K562 (cell line): Measurements from ENCODE around the gene RGS6. TPM values are rescaled to one million over a fixed set of nuclear protein-coding genes. Genes with fewer than 3 reads are reported as not detected.

Source experiments
- ATAC-seq: fragments of 200-7000 bp; cut with Tn5 transposase; 3 replicates; pipeline ENCODE4 v1.9.1; 2020; ENCODE audit warnings: moderate library complexity
- BruUV-seq: library from RNA; stranded (reverse); fragments of 400-500 nt; replicated peaks from 2 replicates; lab custom pipeline; 2021; lab: Mats Ljungman, UMichigan
- CTCF ChIA-PET: fragments of 300-600 bp; formaldehyde crosslinking; extraction: SDS; loops from one replicate; lab custom pipeline; 2021; ENCODE audit warnings: low intra/inter-chr PET ratio; lab: Yijun Ruan, JAX
- POLR2A ChIA-PET: fragments of 300-600, 350-650 bp; sonication (Branson Sonifier 250); formaldehyde crosslinking; extraction: SDS; loops from one replicate; lab custom pipeline; 2021; ENCODE audit warnings: antibody characterized with exemption, inconsistent platforms; lab: Yijun Ruan, JAX
- DNase-seq, 4 experiments: peaks; one replicate each; pipeline versions ENCODE4 v3.0.0 to v3.0.0-alpha.2; 2011 to 2018; ENCODE audit warnings: low spot score in 3 of 4, mixed read lengths in 3 of 4; ENCODE audit errors: extremely low read depth in 1 of 4
- FAIRE-seq: peaks from 2 replicates; lab custom pipeline; 2011; peaks lifted over from hg19 to GRCh38; lab: Jason Lieb, UNC
- H2AFZ ChIP-seq: 2 replicates; pipeline ENCODE4 v1.6.0; 2011; ENCODE audit warnings: low read depth, low read length, control low read depth, inconsistent platforms
- H3K27ac ChIP-seq: fragments of 200-600 bp; 3 replicates; pipeline ENCODE4 v1.8.0; 2011; ENCODE audit warnings: low read depth, mild to moderate bottlenecking, control low read depth, inconsistent platforms, low read length, moderate library complexity, mixed read lengths; ENCODE audit errors: extremely low read depth
- H3K27me3 ChIP-seq, 2 experiments: fragments of 300-600 bp in 1 of 2; 2 replicates in 1 of 2; 3 replicates in 1 of 2; pipeline versions ENCODE4 v1.6.0 to v1.8.0; 2011; ENCODE audit warnings: inconsistent platforms in 2 of 2, low read length in 2 of 2, mild to moderate bottlenecking in 1 of 2, mixed read lengths in 1 of 2, moderate library complexity in 1 of 2; ENCODE audit not compliant: control insufficient read depth in 2 of 2, insufficient read depth in 2 of 2
- H3K36me3 ChIP-seq: fragments of 300-600 bp; 3 replicates; pipeline ENCODE4 v1.8.0; 2011; ENCODE audit warnings: mild to moderate bottlenecking, low read length, inconsistent platforms; ENCODE audit not compliant: control insufficient read depth, insufficient read depth
- H3K4me1 ChIP-seq, 2 experiments: fragments of 200-600 bp in 1 of 2; replicated peaks in 1 of 2; 2 replicates in 1 of 2; 3 replicates in 1 of 2; pipeline versions ENCODE4 v1.5.1 to v1.8.0; 2011; ENCODE audit warnings: inconsistent platforms in 2 of 2, low read length in 2 of 2, mild to moderate bottlenecking in 1 of 2, mixed read lengths in 1 of 2, moderate library complexity in 1 of 2; ENCODE audit not compliant: control insufficient read depth in 2 of 2, insufficient read depth in 2 of 2
- H3K4me2 ChIP-seq: 2 replicates; pipeline ENCODE4 v1.6.1; 2011; ENCODE audit warnings: low read length, control low read depth, inconsistent platforms, mixed read lengths; ENCODE audit not compliant: insufficient read depth
- H3K4me3 ChIP-seq: fragments of 200-600 bp; sonication (generic), shearing (Covaris generic); 2 replicates; pipeline ENCODE4 v1.5.1; 2016; ENCODE audit warnings: control low read depth, inconsistent platforms
- H3K79me2 ChIP-seq: fragments of 200-600 bp; 3 replicates; pipeline ENCODE4 v1.8.0; 2011; ENCODE audit warnings: low read length, inconsistent platforms; ENCODE audit not compliant: control insufficient read depth, insufficient read depth
- H3K9ac ChIP-seq, 2 experiments: 2 replicates each; pipeline versions ENCODE4 v1.6.0 to v1.6.1; 2011; ENCODE audit warnings: low read depth in 2 of 2, low read length in 2 of 2, control low read depth in 1 of 2, inconsistent platforms in 1 of 2, mild to moderate bottlenecking in 1 of 2, mixed read lengths in 1 of 2; ENCODE audit not compliant: insufficient read depth in 1 of 2
- H3K9me1 ChIP-seq: one replicate; pipeline ENCODE4 v1.6.0; 2011; ENCODE audit warnings: inconsistent platforms, mild to moderate bottlenecking, low read length, moderate library complexity; ENCODE audit not compliant: control insufficient read depth, insufficient read depth
- H3K9me3 ChIP-seq: replicated peaks from 2 replicates; pipeline ENCODE4 v1.5.1; 2011; ENCODE audit warnings: low read depth, low read length, inconsistent platforms; ENCODE audit not compliant: control insufficient read depth, insufficient read depth
- H4K20me1 ChIP-seq: replicated peaks from 2 replicates; pipeline ENCODE4 v1.6.1; 2011; ENCODE audit warnings: low read length, inconsistent platforms, mixed read lengths; ENCODE audit not compliant: control insufficient read depth, insufficient read depth
- BACH1 ChIP-seq: fragments of 200-800 bp; sonication (Bioruptor generic); IDR thresholded peaks from 2 replicates; pipeline ENCODE4 v1.6.1; 2016; ENCODE audit warnings: missing genetic modification characterization, missing compliant biosample characterization
- CEBPB ChIP-seq: fragments of 450-650 bp; IDR thresholded peaks from 2 replicates; pipeline ENCODE4 v1.6.1; 2016; ENCODE audit warnings: missing genetic modification characterization, missing compliant biosample characterization
- CREB1 ChIP-seq, 2 experiments: sonication (generic) in 1 of 2; formaldehyde crosslinking in 1 of 2; IDR thresholded peaks; 2 replicates each; pipeline versions ENCODE4 v1.6.1 to v1.8.0; 2012 to 2022; ENCODE audit warnings: inconsistent platforms in 1 of 2, mild to moderate bottlenecking in 1 of 2, missing genetic modification reagents in 1 of 2, moderate library complexity in 1 of 2
- FOXJ2 ChIP-seq: fragments of 200-800 bp; sonication (Bioruptor generic); IDR thresholded peaks from 2 replicates; pipeline ENCODE4 v1.6.1; 2016; ENCODE audit warnings: missing genetic modification characterization, missing compliant biosample characterization
- GTF2E2 ChIP-seq: fragments of 200-800 bp; sonication (Bioruptor generic); IDR thresholded peaks from 2 replicates; pipeline ENCODE4 v1.6.1; 2016; ENCODE audit warnings: missing genetic modification characterization, missing compliant biosample characterization
- NCOR1 ChIP-seq: fragments of 450-650 bp; IDR thresholded peaks from 2 replicates; pipeline ENCODE4 v1.6.1; 2016; ENCODE audit warnings: mild to moderate bottlenecking, moderate library complexity
- RBM14 ChIP-seq: fragments of 200-400 bp; formaldehyde crosslinking; IDR thresholded peaks from 2 replicates; pipeline ENCODE4 v1.6.1; 2018; ENCODE audit warnings: low read depth, mild to moderate bottlenecking, low read length, moderate library complexity, borderline replicate concordance; ENCODE audit not compliant: insufficient read depth
- SAFB ChIP-seq: fragments of 200-400 bp; formaldehyde crosslinking; IDR thresholded peaks from 2 replicates; pipeline ENCODE4 v1.6.1; 2017; ENCODE audit warnings: low read depth, low read length, borderline replicate concordance
- SIX5 ChIP-seq, 2 experiments: IDR thresholded peaks; 2 replicates each; pipeline ENCODE4 v1.6.1; 2011; ENCODE audit warnings: low read length in 2 of 2, borderline replicate concordance in 1 of 2, low read depth in 1 of 2, mild to moderate bottlenecking in 1 of 2, moderate library complexity in 1 of 2; ENCODE audit not compliant: insufficient read depth in 1 of 2
- ZC3H11A ChIP-seq: IDR thresholded peaks from 2 replicates; pipeline ENCODE4 v1.6.1; 2012; ENCODE audit warnings: low read depth, low read length, improper control_type of control experiment
- ZNF561 ChIP-seq: fragments of 450-650 bp; formaldehyde crosslinking; conservative IDR thresholded peaks from 2 replicates; pipeline ENCODE4 v1.4.0; 2020; ENCODE audit warnings: mild to moderate bottlenecking, moderate library complexity
- WGBS: fragments of 100-300 bp; shearing (Covaris generic); methylation state at CpG from one replicate; pipeline ENCODE4 v1.1.6; 2016; ENCODE audit warnings: low coverage, mixed read lengths; ENCODE audit not compliant: insufficient coverage; ENCODE audit errors: missing lambda C conversion rate; 5-methylcytosine and 5-hydroxymethylcytosine counted together
- in situ Hi-C: fragments of 300-500 bp; cut with MboI; formaldehyde crosslinking; loops from 4 replicates; pipeline ENCODE4 v1.15.0; 2018; ENCODE audit warnings: inconsistent platforms, mixed read lengths
- intact Hi-C: fragments of 100-400 bp; cut with micrococcal nuclease; formaldehyde crosslinking; loops from 2 replicates; pipeline ENCODE4 v1.14.2; 2022
- polyA plus RNA-seq, 8 experiments: library from polyadenylated mRNA; depleted of rRNA in 4 of 8; stranded (reverse) in 5 of 8; unstranded in 3 of 8; fragments of >200 nt; fragmentation: Nextera tagmentation in 2 of 8; fragmentation: Illumina TruSeq in 1 of 8; extraction: Ambion mirVana in 2 of 8; extraction: Trizol in 1 of 8; gene quantifications; 2 replicates each; pipeline versions ENCODE4 v1.2.1 to v1.2.3, GENCODE V29; 2011 to 2014; ENCODE audit warnings: inconsistent platforms in 1 of 8, missing spikeins in 1 of 8
- total RNA-seq, 7 experiments: library from RNA; depleted of rRNA in 6 of 7; stranded (reverse); fragments of >200 nt in 6 of 7; fragmentation: Illumina TruSeq in 2 of 7; extraction: Trizol in 2 of 7; gene quantifications; 2 replicates each; pipeline versions ENCODE4 v1.2.1 to v1.2.3, GENCODE V29; 2011 to 2021; ENCODE audit warnings: low replicate concordance in 1 of 7
- TF ChIP-seq, protein P1 (sequence below): fragments of 250-450 bp; sonication (Bioruptor Pico); IDR thresholded peaks from 2 replicates; pipeline ENCODE4 v1.4.0; 2020; ENCODE audit warnings: mild to moderate bottlenecking, moderate library complexity, borderline replicate concordance
- TF ChIP-seq, protein P2 (sequence below): sonication (generic); formaldehyde crosslinking; IDR thresholded peaks from 2 replicates; pipeline ENCODE4 v1.8.1; 2022; ENCODE audit warnings: missing genetic modification reagents
- TF ChIP-seq, protein P3 (sequence below): fragments of 250-450 bp; sonication (Bioruptor Pico); IDR thresholded peaks from 2 replicates; pipeline ENCODE4 v1.8.0; 2022; ENCODE audit warnings: inconsistent platforms

Gene RGS6
- total and polyA plus RNA-seq, 9 of the 15 experiments (the other 6 are each of a cell fraction or from before 2014, with no cell fraction given): not detected

GRCh38 chr14:71923513-71923912 is 8.7 kb upstream of the RGS6 start:
- WGBS: 0% methylated on average over 4 of the region's 4 CpGs

More at GRCh38 chr14:71923513-71923912, 8.7 kb upstream of the RGS6 start:
- H3K27me3 ChIP-seq: no peaks in the 10 kb centered on the region
- DNase-seq (no peak), ATAC-seq (no peak), FAIRE-seq (no peak)
- BruUV-seq: no TSS peak
- no peak overlapping the region for H3K4me2 ChIP-seq
- CTCF ChIA-PET: no interaction called here
- H3K9me3 ChIP-seq: no peaks in the 10 kb centered on the region; the same call in 1 of the 2 replicates
- no peaks in the 10 kb centered on the region for H3K4me1 ChIP-seq
- no peaks in the 10 kb centered on the region for H4K20me1 ChIP-seq
- TF ChIP-seq SAFB (no peak), ZC3H11A (no peak), NCOR1 (no peak), CEBPB (tag) (no peak), CREB1 (IDR thresholded peaks at IDR 0.05) (no peak), CREB1 (CRISPR knock-in tag; IDR thresholded peaks at IDR 0.05) (no peak), SIX5 (IDR thresholded peaks at IDR 0.05; ENCODE audit: borderline replicate concordance in 1 of 2, insufficient read depth in 1 of 2, low read depth in 1 of 2, low read length in 2 of 2) (no peak), GTF2E2 (tag) (no peak), BACH1 (tag) (no peak), FOXJ2 (tag) (no peak), RBM14 (no peak), ZNF561 (no peak)
- TF ChIP-seq, protein P1, sequence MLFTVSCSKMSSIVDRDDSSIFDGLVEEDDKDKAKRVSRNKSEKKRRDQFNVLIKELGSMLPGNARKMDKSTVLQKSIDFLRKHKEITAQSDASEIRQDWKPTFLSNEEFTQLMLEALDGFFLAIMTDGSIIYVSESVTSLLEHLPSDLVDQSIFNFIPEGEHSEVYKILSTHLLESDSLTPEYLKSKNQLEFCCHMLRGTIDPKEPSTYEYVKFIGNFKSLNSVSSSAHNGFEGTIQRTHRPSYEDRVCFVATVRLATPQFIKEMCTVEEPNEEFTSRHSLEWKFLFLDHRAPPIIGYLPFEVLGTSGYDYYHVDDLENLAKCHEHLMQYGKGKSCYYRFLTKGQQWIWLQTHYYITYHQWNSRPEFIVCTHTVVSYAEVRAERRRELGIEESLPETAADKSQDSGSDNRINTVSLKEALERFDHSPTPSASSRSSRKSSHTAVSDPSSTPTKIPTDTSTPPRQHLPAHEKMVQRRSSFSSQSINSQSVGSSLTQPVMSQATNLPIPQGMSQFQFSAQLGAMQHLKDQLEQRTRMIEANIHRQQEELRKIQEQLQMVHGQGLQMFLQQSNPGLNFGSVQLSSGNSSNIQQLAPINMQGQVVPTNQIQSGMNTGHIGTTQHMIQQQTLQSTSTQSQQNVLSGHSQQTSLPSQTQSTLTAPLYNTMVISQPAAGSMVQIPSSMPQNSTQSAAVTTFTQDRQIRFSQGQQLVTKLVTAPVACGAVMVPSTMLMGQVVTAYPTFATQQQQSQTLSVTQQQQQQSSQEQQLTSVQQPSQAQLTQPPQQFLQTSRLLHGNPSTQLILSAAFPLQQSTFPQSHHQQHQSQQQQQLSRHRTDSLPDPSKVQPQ (CRISPR knock-in tag): no peak
- TF ChIP-seq, protein P2, sequence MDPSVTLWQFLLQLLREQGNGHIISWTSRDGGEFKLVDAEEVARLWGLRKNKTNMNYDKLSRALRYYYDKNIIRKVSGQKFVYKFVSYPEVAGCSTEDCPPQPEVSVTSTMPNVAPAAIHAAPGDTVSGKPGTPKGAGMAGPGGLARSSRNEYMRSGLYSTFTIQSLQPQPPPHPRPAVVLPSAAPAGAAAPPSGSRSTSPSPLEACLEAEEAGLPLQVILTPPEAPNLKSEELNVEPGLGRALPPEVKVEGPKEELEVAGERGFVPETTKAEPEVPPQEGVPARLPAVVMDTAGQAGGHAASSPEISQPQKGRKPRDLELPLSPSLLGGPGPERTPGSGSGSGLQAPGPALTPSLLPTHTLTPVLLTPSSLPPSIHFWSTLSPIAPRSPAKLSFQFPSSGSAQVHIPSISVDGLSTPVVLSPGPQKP (CRISPR knock-in tag): no peak
- TF ChIP-seq, protein P3, sequence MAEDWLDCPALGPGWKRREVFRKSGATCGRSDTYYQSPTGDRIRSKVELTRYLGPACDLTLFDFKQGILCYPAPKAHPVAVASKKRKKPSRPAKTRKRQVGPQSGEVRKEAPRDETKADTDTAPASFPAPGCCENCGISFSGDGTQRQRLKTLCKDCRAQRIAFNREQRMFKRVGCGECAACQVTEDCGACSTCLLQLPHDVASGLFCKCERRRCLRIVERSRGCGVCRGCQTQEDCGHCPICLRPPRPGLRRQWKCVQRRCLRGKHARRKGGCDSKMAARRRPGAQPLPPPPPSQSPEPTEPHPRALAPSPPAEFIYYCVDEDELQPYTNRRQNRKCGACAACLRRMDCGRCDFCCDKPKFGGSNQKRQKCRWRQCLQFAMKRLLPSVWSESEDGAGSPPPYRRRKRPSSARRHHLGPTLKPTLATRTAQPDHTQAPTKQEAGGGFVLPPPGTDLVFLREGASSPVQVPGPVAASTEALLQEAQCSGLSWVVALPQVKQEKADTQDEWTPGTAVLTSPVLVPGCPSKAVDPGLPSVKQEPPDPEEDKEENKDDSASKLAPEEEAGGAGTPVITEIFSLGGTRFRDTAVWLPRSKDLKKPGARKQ: no peak
- in situ Hi-C loops (no loop called here), intact Hi-C loops (no loop called here)
- H3K79me2 ChIP-seq: no peaks in the 10 kb centered on the region
- POLR2A ChIA-PET: no interaction called here
- H3K36me3 ChIP-seq: no peaks in the 10 kb centered on the region
- H3K27ac ChIP-seq: no peak overlapping the region
- H3K4me3 ChIP-seq: no peak overlapping the region
- H3K9me1 ChIP-seq: no peaks in the 10 kb centered on the region
- H3K9ac ChIP-seq: no peak overlapping the region
- no peak overlapping the region for H2AFZ ChIP-seq
